Activated CD4-positive, alpha-beta T cell treated with anti-CD3 and anti-CD28 coated beads for 1 hour (primary cell): ENCODE results near the gene UNC50.
"Not testable (repeated sequence)": the region's sequence is repeated elsewhere in the genome, so short reads cannot be mapped to it uniquely, and the experiment has no call there.

Experiments
- DNase-seq: peaks from one replicate; pipeline ENCODE4 v3.0.0-alpha.2; 2020

UNC50 gene

GRCh38 chr2:98614024-98614739 is 5.8 kb downstream of the UNC50 start:
- no peak for DNase-seq

DNA sequence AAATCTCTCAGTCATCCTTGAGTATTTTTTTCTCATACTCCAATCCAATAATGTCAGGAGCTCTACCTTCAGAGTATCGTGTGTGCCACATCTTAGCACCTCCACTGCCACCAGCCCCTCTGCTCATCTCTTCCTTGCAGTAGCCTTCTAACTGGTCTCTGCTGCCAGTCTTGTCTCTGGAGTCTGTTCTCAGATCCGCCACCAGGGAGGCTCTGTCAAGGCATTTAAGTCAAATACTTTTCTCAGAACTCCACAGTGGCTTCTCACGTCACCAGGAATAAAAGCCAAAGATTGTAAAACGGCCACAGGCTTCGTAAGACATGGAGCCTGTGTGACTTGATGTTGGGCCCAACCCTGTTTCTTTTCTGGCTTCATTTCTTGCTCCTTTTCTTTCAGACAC is 7.1 kb downstream of the UNC50 start:
- DNase-seq = no peak

DNA sequence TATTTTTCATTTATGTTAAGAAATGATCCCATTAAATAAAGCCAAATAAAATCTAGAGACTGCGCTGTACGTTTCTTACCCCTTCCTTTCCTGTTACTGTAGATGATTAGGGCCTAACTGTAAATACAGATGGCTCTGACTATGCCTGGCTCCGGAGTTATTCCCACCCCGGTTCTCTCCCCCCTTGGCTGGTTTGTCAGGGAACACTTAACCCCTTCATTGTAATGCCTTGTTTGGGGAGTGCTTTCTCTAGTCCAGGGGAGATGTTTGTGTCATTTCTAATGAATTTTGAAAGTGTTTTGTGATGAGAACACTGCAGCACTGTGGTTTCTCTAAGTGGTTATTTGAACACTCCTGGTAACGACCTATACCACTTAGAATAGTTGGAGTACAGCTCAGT is 8.8 kb downstream of the UNC50 start:
- no peak for DNase-seq

DNA sequence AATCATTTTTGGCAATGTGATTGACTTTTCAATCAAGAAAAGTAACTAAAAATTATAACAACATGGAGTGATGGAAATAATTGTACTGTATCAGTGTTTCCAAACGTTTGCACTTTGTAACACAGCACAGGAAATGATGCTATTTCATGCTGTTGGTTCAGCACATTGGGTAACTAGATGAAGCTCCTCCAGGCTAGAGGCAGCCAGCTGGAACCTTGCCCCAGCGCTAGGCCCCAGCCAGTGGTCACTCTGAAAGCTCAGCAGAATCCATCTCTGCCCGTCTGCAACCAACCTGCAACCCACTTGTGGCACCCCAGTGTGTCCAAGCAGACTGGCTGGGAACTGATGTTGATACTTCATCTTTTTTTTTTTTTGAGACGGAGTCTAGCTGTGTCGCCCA is 15.3 kb downstream of the UNC50 start:
- DNase-seq = no peak

DNA sequence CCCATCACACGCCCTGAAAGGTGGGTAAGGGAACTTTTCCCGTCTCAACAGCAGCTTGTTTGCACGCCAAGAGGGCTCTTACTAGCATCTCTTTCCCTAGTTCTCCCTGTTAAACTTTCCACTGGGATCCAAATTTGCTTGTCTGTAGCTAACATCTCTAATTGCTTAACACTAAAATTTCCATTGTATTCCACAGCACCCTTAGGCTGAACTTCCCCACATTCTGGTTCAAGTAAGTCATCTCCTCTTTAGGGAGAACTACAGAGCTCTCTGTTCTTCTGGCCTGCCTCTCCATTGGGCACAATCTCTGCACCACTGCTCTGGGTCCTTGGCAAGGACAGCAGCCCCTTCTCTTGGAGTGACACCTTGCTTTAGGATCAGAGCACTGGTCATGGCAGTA is 24.0 kb downstream of the UNC50 start:
- no peak for DNase-seq

DNA sequence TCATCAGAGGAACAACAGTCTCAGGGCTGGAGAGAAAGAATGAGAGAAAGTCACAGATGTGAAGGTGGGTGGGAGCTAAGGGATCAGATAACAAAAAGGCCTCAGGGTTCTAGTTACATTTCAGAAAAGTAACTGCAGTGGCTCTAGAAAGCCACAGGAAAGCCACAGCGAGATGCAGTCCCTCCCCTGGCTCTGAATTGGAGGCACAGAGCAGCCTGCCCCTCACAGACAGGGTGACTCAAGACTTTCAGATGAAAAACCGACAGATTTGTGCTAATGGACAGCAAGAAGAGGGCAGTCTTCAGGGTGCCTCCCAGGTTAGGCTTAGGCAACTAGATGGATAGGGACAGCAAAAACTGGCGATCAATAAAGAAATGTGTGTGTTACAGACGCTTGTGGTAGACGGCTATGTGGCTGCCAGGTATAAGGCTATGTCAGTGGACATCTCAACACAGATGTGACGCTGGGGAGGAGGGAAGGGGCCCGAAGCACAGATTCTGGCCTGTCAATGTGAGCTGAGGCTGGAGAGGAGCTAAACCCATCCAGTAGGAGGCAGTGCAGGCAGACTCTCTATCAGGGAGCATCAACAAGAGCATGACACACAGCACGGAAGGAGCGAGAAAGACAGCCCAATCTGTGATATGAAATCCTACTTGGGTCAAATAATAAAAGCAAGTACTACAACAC is 26.2 kb downstream of the UNC50 start:
- DNase-seq = no peak

- no peak for DNase-seq
These were observed 29.2 kb downstream of the UNC50 start for GRCh38 chr2:98637401-98638147.

GRCh38 chr2:98643496-98644100 is 35.2 kb downstream of the UNC50 start:
- DNase-seq = no peak

GRCh38 chr2:98647636-98648035 is 39.2 kb downstream of the UNC50 start:
- no peak for DNase-seq

GRCh38 chr2:98648451-98648850 is 40.1 kb downstream of the UNC50 start:
- no peak for DNase-seq

DNA sequence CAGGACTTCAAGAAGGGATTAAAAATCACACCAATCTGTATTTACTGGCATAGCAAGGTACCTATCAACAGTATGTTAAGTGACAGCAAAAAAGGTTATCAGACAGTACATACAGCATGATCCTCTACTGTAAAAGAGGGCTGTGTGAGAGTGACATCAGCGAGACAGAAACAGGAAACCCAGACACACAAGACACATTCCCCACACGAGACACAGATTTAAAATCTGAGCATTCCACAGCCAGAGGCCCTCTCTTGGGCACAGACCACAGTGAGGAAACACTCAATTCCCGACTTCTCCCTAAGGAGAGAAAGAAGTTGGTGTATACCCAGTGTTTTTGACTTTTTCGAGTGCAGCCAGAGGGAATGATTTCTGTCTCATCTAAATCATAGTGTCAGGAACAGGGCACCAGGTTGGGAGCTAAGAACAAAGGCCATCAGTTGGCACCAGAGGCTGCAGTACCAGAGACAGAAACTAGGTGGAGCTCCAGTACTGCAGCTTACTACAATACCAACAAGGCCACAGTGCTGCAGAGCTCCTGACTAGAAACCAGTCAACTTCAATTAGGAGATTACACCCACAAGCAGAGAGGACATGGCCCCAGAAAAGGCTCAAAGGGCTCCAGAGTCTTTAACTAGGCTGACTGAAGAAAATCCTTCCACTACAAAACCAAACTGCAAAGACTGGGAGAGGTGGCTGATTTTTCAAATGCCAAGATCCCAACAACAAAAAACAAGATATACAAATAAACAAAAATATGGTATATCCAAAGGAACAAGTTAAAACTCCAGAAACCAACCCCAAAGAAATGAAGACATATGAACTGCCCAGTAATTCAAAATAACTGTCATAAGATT is 41.0 kb downstream of the UNC50 start:
- DNase-seq = peak; percentile 68

DNA sequence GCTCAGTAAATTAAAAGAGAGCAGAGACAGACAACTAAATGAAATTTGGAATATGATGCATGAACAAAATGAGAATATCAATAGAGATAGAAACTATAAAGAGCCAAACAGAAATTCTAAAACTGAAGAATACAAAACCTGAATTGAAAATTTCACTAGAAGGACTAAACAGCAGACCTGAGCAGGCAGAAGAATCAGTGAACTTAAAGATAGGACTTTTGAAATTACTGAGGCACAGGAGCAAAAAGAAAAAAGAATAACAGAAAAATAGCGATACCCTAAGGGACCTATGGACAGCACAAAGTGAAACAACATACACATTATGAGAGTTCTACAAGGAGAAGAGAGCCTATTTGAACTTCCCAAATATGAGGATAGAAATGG is 41.6 kb downstream of the UNC50 start:
- no peak for DNase-seq

GRCh38 chr2:98650998-98651397 is 42.6 kb downstream of the UNC50 start:
- no peak for DNase-seq

GRCh38 chr2:98654699-98655495 is 46.5 kb downstream of the UNC50 start:
- DNase-seq = no peak

GRCh38 chr2:98656800-98657199 is 48.4 kb downstream of the UNC50 start:
- no peak for DNase-seq

GRCh38 chr2:98658816-98659490 is 50.6 kb downstream of the UNC50 start:
- no peak for DNase-seq

- not testable (repeated sequence) for DNase-seq
These were observed 51.1 kb downstream of the UNC50 start for GRCh38 chr2:98659491-98659840.

GRCh38 chr2:98663511-98664090 is 55.2 kb downstream of the UNC50 start:
- DNase-seq = no peak

DNA sequence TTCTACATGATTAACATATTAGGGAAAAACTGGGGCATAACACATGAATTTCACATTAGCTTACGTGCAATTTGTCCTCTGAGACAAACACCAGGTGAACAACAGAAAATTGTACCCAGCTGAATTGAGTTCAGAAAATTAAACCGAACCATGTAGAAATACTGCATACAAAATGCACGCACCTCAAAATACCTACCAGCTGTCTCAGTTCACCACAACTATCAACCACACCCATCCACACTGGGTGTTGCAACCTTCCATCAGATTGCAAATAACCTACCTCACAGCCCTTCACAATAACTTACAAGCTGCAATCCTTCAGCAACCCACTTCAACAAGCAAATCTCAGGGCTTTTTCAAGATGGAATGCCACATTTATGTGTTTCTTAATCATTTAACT is 55.9 kb downstream of the UNC50 start:
- DNase-seq = no peak

- no peak for DNase-seq
These were observed 57.3 kb downstream of the UNC50 start for GRCh38 chr2:98665677-98666076.
